ENCODE data around the gene AKIRIN1.
A peak's percentile ranks its signal among the peaks of the same experiment; 100 is the strongest.

Gene AKIRIN1

GRCh38 chr1:38989979-38990378 lies 1.1 kb upstream of the AKIRIN1 start:
- no peak for DNase-seq (ENCODE audit: low spot score)
- TF ChIP-seq, protein P1, sequence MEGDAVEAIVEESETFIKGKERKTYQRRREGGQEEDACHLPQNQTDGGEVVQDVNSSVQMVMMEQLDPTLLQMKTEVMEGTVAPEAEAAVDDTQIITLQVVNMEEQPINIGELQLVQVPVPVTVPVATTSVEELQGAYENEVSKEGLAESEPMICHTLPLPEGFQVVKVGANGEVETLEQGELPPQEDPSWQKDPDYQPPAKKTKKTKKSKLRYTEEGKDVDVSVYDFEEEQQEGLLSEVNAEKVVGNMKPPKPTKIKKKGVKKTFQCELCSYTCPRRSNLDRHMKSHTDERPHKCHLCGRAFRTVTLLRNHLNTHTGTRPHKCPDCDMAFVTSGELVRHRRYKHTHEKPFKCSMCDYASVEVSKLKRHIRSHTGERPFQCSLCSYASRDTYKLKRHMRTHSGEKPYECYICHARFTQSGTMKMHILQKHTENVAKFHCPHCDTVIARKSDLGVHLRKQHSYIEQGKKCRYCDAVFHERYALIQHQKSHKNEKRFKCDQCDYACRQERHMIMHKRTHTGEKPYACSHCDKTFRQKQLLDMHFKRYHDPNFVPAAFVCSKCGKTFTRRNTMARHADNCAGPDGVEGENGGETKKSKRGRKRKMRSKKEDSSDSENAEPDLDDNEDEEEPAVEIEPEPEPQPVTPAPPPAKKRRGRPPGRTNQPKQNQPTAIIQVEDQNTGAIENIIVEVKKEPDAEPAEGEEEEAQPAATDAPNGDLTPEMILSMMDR (IDR thresholded peaks at IDR 0.05; ENCODE audit: extremely low read depth, missing control alignments) = no peak

- TF ChIP-seq, protein P1 (IDR thresholded peaks at IDR 0.05; ENCODE audit: extremely low read depth, missing control alignments) = no peak
- DNase-seq (ENCODE audit: low spot score) = no peak
These were observed 714 bp upstream of the AKIRIN1 start for GRCh38 chr1:38990386-38990737.

GRCh38 chr1:38991638-38992411 lies 749 bp downstream of the AKIRIN1 start:
- DNase-seq (ENCODE audit: low spot score) = peak; percentile 13
- TF ChIP-seq, protein P1 (IDR thresholded peaks at IDR 0.05; ENCODE audit: extremely low read depth, missing control alignments) = no peak

GRCh38 chr1:38992412-38993111 lies 1.5 kb downstream of the AKIRIN1 start:
- peak; percentile 33 for DNase-seq (ENCODE audit: low spot score)
- TF ChIP-seq, protein P1 (IDR thresholded peaks at IDR 0.05; ENCODE audit: extremely low read depth, missing control alignments) = no peak

DNA sequence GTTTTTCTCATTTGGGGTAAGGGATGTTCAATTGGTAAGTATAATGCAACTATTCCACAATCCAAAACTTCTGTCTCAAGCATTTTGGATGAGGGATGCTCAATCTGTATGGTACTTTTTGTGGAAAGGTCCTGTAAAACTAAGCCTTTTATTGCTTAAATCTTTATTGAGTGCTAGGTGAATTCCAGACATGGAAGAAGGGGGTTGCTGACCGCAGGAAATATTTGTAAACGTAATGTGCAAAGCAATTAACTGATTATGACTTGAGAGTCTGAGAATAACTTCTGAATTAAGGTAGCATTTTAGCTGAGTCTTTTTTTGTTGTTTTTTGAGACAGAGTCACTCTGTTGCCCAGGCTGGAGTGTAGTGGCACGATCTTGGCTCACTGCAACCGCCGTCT lies 3.1 kb downstream of the AKIRIN1 start:
- TF ChIP-seq, protein P1 (IDR thresholded peaks at IDR 0.05; ENCODE audit: extremely low read depth, missing control alignments) = no peak
- DNase-seq (ENCODE audit: low spot score) = no peak

DNA sequence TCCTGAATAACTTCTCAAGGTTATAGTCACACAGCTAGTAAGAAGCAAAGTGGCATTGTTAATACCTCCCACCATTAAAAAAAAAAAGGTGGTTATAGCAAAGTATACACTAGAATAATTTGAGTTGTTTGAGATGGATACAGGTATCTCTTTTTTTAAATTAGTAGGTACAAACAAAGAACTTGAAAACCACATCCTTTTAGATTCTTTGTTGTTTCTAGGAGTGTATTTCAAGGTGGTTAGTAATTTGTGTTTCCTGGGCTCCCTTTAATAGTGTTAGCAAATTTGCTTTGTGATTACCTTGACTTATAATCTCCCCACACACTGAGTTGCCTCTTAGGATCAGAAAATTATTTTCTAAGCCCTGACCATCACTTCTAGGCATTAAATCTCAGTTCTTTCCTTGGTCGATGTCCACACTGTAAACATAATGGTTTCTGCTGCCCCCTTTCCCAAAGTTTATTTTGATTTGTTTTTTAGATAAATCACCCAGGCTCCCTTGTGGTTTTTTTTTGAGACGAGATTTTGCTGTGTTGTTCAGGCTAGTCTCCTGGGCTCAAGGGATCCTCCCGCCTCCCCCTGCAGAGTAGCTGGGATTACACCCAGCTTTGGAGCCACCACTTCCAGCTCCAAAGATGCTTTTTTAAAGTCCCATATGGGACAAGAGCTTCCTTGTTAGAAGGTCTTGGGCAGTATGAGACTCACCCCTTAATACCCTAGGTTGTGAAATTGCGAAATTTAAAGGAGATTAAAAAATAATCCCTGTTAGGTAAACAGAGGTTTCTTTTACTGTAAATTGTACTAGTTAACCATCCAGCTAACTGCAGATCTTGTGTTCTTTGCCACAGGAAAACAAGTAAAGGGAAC lies 6.2 kb downstream of the AKIRIN1 start:
- DNase-seq (ENCODE audit: low spot score) = no peak
- TF ChIP-seq, protein P1 (IDR thresholded peaks at IDR 0.05; ENCODE audit: extremely low read depth, missing control alignments) = no peak

DNA sequence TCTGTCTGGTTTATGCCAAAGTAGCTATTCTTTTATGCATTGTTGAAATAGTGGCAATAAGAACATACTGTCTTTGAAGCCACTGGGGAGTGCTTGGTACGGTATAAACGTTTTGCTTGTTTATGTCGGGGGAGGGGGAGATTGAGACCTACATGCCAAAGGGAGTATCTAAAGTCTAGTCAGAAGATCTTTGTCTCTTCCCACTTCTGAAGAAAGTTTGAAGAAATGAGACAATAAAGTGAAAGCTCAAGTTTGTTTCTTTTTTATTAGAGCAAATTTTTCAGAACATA lies 6.8 kb downstream of the AKIRIN1 start:
- TF ChIP-seq, protein P1 (IDR thresholded peaks at IDR 0.05; ENCODE audit: extremely low read depth, missing control alignments) = no peak
- DNase-seq (ENCODE audit: low spot score) = no peak
